ENCODE results near the gene TIAM2.

GRCh38 chr6:154989448-154989847 is 5.7 kb upstream of the TIAM2 start:
- TF ChIP-seq CTCF (IDR thresholded peaks at IDR 0.05; ENCODE audit: low read length) (no peak), EZH2 (IDR thresholded peaks at IDR 0.05; ENCODE audit: borderline replicate concordance, low read length) (no peak)

Measured in OCI-LY1 (cell line).